ENCODE data around the gene PICK1. TPM values are rescaled to one million over a fixed set of nuclear protein-coding genes. Genes with fewer than 3 reads are reported as not detected.

The PICK1 gene
- total and polyA plus RNA-seq, 2 of the 4 experiments (the other 2 are of a cell fraction): 16.5 to 21.0 TPM

DNA sequence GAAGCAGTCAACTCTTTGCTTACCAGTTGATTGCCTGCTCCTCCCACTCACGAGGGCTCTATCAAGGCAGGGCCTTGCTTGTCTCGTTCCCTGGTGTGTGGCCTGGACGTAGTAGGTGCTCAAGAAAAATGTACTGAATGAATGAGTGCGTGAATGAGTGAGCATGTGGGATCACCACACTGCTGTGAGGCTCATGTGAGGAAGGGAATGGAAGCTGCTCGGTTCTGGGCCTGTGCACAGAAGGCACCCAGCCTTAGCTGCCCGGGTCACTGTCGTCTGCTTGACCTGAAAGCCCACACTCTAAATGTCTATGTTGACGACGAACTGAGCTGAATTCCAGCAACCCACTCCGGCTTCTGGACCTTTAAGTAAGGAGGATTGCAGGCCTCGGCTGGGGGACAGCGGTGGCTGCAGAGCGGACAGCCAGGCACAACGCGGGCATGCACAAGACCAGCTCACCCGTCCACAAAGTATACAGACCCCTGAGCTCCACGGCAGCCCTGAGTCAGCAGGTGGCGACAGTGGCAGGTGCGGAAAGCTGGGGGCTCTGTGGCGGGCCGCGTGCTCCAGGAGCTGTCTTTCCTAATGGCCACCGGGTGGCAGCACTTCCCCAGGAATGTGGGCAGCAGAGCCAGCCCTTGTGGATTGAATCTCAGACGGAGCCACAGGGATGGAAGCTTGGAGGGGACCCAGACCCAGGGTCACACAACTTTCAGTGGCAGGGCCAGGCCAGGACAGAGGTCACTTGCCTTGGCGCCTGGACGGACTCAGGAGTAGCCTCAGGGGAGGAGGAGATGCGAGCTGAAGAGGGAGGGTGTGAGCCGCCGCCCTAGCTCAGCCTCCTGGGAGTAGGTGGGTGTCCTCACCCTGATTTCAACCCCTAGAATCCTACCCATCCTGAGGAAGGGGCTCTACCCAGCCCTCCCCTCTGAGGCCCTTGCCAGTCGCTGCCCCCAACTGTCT is 5.0 kb upstream of the PICK1 start:
- Histone ChIP-seq H4K91ac (ENCODE audit: insufficient read depth, low read depth, low read length) (peak overlapping the region; percentile 65), H2BK5ac (ENCODE audit: low read depth, low read length, poor library complexity, severe bottlenecking) (no peak overlapping the region), H3K9ac (ENCODE audit: low read depth, low read length) (no peak overlapping the region), H4K8ac (ENCODE audit: low read depth in 2 of 2, low read length in 2 of 2) (peak overlapping the region; percentile 28 to 74; a peak in 2 of 4 replicates), H3K4me3 (ENCODE audit: insufficient read depth, low read depth, low read length) (no peak overlapping the region), H3K4me1 (ENCODE audit: control insufficient read depth, insufficient read depth, low read length) (peaks cover 3% of the 10 kb centered on the region; the same call in 1 of the 2 replicates), H3K9me1 (ENCODE audit: insufficient read depth, low read length) (peaks cover 6% of the 10 kb centered on the region), H3K14ac (replicated peaks; ENCODE audit: low read depth, low read length) (no peak overlapping the region), H3K56ac (ENCODE audit: extremely low read depth, insufficient read depth, low read length) (no peak overlapping the region), H3K27me3 (ENCODE audit: control insufficient read depth, insufficient read depth, low read length) (peaks cover 5% of the 10 kb centered on the region; the same call in 1 of the 2 replicates), H3K9me3 (ENCODE audit: control insufficient read depth, insufficient read depth, low read length) (no peaks in the 10 kb centered on the region), H2BK15ac (ENCODE audit: low read depth, low read length) (no peak overlapping the region), H3K18ac (ENCODE audit: low read depth, low read length) (no peak overlapping the region), H2AK5ac (ENCODE audit: low read depth, low read length) (peak overlapping the region; percentile 75; the same call in 1 of the 2 replicates), H3K27ac (ENCODE audit: insufficient read depth, low read length) (no peak overlapping the region), H2AK9ac (replicated peaks; ENCODE audit: low read depth, low read length, poor library complexity) (peak overlapping the region; percentile 0), H4K20me1 (ENCODE audit: insufficient read depth, low read length) (no peaks in the 10 kb centered on the region; the same call in 1 of the 2 replicates), H4K5ac (ENCODE audit: low read depth, low read length) (peak overlapping the region; percentile 62; the same call in 1 of the 2 replicates), H2BK120ac (ENCODE audit: low read depth, low read length) (no peak overlapping the region), H3K36me3 (ENCODE audit: control insufficient read depth, insufficient read depth, low read length) (no peaks in the 10 kb centered on the region), H3K4me2 (ENCODE audit: low read depth, low read length) (no peak overlapping the region), H2AFZ (replicated peaks; ENCODE audit: low read length, poor library complexity) (peak overlapping the region; percentile 94), H3K23ac (ENCODE audit: low read depth, low read length) (no peak overlapping the region), H3K79me1 (ENCODE audit: low read depth in 1 of 2, low read length in 2 of 2) (no peaks in the 10 kb centered on the region; a peak in 1 of 4 replicates), H3K4ac (ENCODE audit: low read depth, low read length) (peak overlapping the region; percentile 10; the same call in 1 of the 2 replicates), H2BK20ac (ENCODE audit: low read depth, low read length) (no peak overlapping the region)
- ChIA-PET CTCF (interaction anchor here (0.6 to 1.7 kb wide), 8 partner anchors 18 to 648 kb away, joined by 3 to 8 read pairs (median 4); no protein-coding TSS in a partner anchor), POLR2A (ENCODE audit: unreplicated experiment) (interaction anchor here (0.6 kb wide), 1 partner anchor 191 kb away, joined by 4 read pairs; no protein-coding TSS in a partner anchor)
- intact Hi-C loops (cut with micrococcal nuclease) (loop anchor here (1.0 to 10.0 kb wide), 4 partner anchors 301 to 715 kb away; partner anchors contain the start of genes GTPBP1 and JOSD1), dilution Hi-C loops (cut with HindIII; ENCODE audit: low sequenced_read_pairs, unreplicated experiment) (no loop called here), in situ Hi-C loops (cut with MboI; ENCODE audit: low sequenced_read_pairs) (loop anchor here (10.0 kb wide), 1 partner anchor 523 kb away; the partner anchor contains the start of gene DMC1)
- WGBS, 2 experiments (ENCODE audit: extremely low coverage in 2 of 2, insufficient read length in 1 of 2): 18% methylated on average over 19 of the region's 30 CpGs; no CpG with 5 or more reads in 1 of the 2 experiments
- ATAC-seq (ENCODE audit: low read depth) (peak; percentile 83), DNase-seq (peak; percentile 65)
- BruUV-seq (replicated peaks): no TSS peak
- TF ChIP-seq POLR2A (IDR thresholded peaks at IDR 0.05; ENCODE audit: low read depth, low read length): no peak
- TF ChIP-seq CHD1 (IDR thresholded peaks at IDR 0.05; ENCODE audit: low read depth, low read length): no peak
- TF ChIP-seq, protein P1, sequence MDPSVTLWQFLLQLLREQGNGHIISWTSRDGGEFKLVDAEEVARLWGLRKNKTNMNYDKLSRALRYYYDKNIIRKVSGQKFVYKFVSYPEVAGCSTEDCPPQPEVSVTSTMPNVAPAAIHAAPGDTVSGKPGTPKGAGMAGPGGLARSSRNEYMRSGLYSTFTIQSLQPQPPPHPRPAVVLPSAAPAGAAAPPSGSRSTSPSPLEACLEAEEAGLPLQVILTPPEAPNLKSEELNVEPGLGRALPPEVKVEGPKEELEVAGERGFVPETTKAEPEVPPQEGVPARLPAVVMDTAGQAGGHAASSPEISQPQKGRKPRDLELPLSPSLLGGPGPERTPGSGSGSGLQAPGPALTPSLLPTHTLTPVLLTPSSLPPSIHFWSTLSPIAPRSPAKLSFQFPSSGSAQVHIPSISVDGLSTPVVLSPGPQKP (IDR thresholded peaks at IDR 0.05; ENCODE audit: borderline replicate concordance, low read depth, low read length): no peak
- no peak for TF ChIP-seq NFE2L2 (IDR thresholded peaks at IDR 0.05; ENCODE audit: low read depth, low read length)
- TF ChIP-seq, protein P2, sequence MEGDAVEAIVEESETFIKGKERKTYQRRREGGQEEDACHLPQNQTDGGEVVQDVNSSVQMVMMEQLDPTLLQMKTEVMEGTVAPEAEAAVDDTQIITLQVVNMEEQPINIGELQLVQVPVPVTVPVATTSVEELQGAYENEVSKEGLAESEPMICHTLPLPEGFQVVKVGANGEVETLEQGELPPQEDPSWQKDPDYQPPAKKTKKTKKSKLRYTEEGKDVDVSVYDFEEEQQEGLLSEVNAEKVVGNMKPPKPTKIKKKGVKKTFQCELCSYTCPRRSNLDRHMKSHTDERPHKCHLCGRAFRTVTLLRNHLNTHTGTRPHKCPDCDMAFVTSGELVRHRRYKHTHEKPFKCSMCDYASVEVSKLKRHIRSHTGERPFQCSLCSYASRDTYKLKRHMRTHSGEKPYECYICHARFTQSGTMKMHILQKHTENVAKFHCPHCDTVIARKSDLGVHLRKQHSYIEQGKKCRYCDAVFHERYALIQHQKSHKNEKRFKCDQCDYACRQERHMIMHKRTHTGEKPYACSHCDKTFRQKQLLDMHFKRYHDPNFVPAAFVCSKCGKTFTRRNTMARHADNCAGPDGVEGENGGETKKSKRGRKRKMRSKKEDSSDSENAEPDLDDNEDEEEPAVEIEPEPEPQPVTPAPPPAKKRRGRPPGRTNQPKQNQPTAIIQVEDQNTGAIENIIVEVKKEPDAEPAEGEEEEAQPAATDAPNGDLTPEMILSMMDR (conservative IDR thresholded peaks at IDR 0.05; ENCODE audit: low read depth, low read length): peak; percentile 85
- TF ChIP-seq RAD21 (IDR thresholded peaks at IDR 0.05; ENCODE audit: low read length): peak; percentile 89
- TF ChIP-seq RFX5 (IDR thresholded peaks at IDR 0.05; ENCODE audit: low read depth, low read length): no peak
- no peak for TF ChIP-seq MXI1 (IDR thresholded peaks at IDR 0.05; ENCODE audit: borderline replicate concordance, low read depth, low read length)
- no peak for TF ChIP-seq CEBPB (IDR thresholded peaks at IDR 0.05; ENCODE audit: low read depth, low read length)
- no peak for TF ChIP-seq BHLHE40 (IDR thresholded peaks at IDR 0.05; ENCODE audit: low read depth, low read length)
- peak; percentile 83 for TF ChIP-seq SMC3 (IDR thresholded peaks at IDR 0.05; ENCODE audit: low read depth, low read length)
- no peak for TF ChIP-seq FOS (IDR thresholded peaks at IDR 0.05; ENCODE audit: low read depth, low read length)
- no peak for TF ChIP-seq MAFK (IDR thresholded peaks at IDR 0.05; ENCODE audit: low read depth, low read length)
- peak; percentile 34; the same call in 1 of the 2 replicates for TF ChIP-seq MAZ (IDR thresholded peaks at IDR 0.05; ENCODE audit: borderline replicate concordance, low read depth, low read length)

Measured in IMR-90 (cell line).